Measurements from ENCODE around the gene ZDHHC8.

GRCh38 chr22:20159076-20159475 is 27.5 kb downstream of the ZDHHC8 start:
- TF ChIP-seq, protein P1, sequence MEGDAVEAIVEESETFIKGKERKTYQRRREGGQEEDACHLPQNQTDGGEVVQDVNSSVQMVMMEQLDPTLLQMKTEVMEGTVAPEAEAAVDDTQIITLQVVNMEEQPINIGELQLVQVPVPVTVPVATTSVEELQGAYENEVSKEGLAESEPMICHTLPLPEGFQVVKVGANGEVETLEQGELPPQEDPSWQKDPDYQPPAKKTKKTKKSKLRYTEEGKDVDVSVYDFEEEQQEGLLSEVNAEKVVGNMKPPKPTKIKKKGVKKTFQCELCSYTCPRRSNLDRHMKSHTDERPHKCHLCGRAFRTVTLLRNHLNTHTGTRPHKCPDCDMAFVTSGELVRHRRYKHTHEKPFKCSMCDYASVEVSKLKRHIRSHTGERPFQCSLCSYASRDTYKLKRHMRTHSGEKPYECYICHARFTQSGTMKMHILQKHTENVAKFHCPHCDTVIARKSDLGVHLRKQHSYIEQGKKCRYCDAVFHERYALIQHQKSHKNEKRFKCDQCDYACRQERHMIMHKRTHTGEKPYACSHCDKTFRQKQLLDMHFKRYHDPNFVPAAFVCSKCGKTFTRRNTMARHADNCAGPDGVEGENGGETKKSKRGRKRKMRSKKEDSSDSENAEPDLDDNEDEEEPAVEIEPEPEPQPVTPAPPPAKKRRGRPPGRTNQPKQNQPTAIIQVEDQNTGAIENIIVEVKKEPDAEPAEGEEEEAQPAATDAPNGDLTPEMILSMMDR (IDR thresholded peaks at IDR 0.05; ENCODE audit: borderline replicate concordance, extremely low read depth, low read length, poor library complexity, severe bottlenecking) = no peak
- no peak for TF ChIP-seq EZH2 (IDR thresholded peaks at IDR 0.05; ENCODE audit: borderline replicate concordance, low read depth, low read length, severe bottlenecking)
